K562 (cell line): Measurements from ENCODE around the gene FRMPD3. TPM values are rescaled to one million over a fixed set of nuclear protein-coding genes. Genes with fewer than 3 reads are reported as not detected.

Experiments used
- ATAC-seq: fragments of 200-7000 bp; cut with Tn5 transposase; 3 replicates; pipeline ENCODE4 v1.9.1; 2020; ENCODE audit warnings: moderate library complexity
- BruUV-seq: library from RNA; stranded (reverse); fragments of 400-500 nt; replicated peaks from 2 replicates; lab custom pipeline; 2021; lab: Mats Ljungman, UMichigan
- CTCF ChIA-PET: fragments of 300-600 bp; formaldehyde crosslinking; extraction: SDS; loops from one replicate; lab custom pipeline; 2021; ENCODE audit warnings: low intra/inter-chr PET ratio; lab: Yijun Ruan, JAX
- POLR2A ChIA-PET: fragments of 300-600, 350-650 bp; sonication (Branson Sonifier 250); formaldehyde crosslinking; extraction: SDS; loops from one replicate; lab custom pipeline; 2021; ENCODE audit warnings: antibody characterized with exemption, inconsistent platforms; lab: Yijun Ruan, JAX
- DNase-seq, 4 experiments: peaks; one replicate each; pipeline versions ENCODE4 v3.0.0 to v3.0.0-alpha.2; 2011 to 2018; ENCODE audit warnings: low spot score in 3 of 4, mixed read lengths in 3 of 4; ENCODE audit errors: extremely low read depth in 1 of 4
- FAIRE-seq: peaks from 2 replicates; lab custom pipeline; 2011; peaks lifted over from hg19 to GRCh38; lab: Jason Lieb, UNC
- H2AFZ ChIP-seq: 2 replicates; pipeline ENCODE4 v1.6.0; 2011; ENCODE audit warnings: low read depth, low read length, control low read depth, inconsistent platforms
- H3K27ac ChIP-seq: fragments of 200-600 bp; 3 replicates; pipeline ENCODE4 v1.8.0; 2011; ENCODE audit warnings: low read depth, mild to moderate bottlenecking, control low read depth, inconsistent platforms, low read length, moderate library complexity, mixed read lengths; ENCODE audit errors: extremely low read depth
- H3K27me3 ChIP-seq, 2 experiments: fragments of 300-600 bp in 1 of 2; 2 replicates in 1 of 2; 3 replicates in 1 of 2; pipeline versions ENCODE4 v1.6.0 to v1.8.0; 2011; ENCODE audit warnings: inconsistent platforms in 2 of 2, low read length in 2 of 2, mild to moderate bottlenecking in 1 of 2, mixed read lengths in 1 of 2, moderate library complexity in 1 of 2; ENCODE audit not compliant: control insufficient read depth in 2 of 2, insufficient read depth in 2 of 2
- H3K36me3 ChIP-seq: fragments of 300-600 bp; 3 replicates; pipeline ENCODE4 v1.8.0; 2011; ENCODE audit warnings: mild to moderate bottlenecking, low read length, inconsistent platforms; ENCODE audit not compliant: control insufficient read depth, insufficient read depth
- H3K4me1 ChIP-seq, 2 experiments: fragments of 200-600 bp in 1 of 2; replicated peaks in 1 of 2; 2 replicates in 1 of 2; 3 replicates in 1 of 2; pipeline versions ENCODE4 v1.5.1 to v1.8.0; 2011; ENCODE audit warnings: inconsistent platforms in 2 of 2, low read length in 2 of 2, mild to moderate bottlenecking in 1 of 2, mixed read lengths in 1 of 2, moderate library complexity in 1 of 2; ENCODE audit not compliant: control insufficient read depth in 2 of 2, insufficient read depth in 2 of 2
- H3K4me2 ChIP-seq: 2 replicates; pipeline ENCODE4 v1.6.1; 2011; ENCODE audit warnings: low read length, control low read depth, inconsistent platforms, mixed read lengths; ENCODE audit not compliant: insufficient read depth
- H3K4me3 ChIP-seq: fragments of 200-600 bp; sonication (generic), shearing (Covaris generic); 2 replicates; pipeline ENCODE4 v1.5.1; 2016; ENCODE audit warnings: control low read depth, inconsistent platforms
- H3K79me2 ChIP-seq: fragments of 200-600 bp; 3 replicates; pipeline ENCODE4 v1.8.0; 2011; ENCODE audit warnings: low read length, inconsistent platforms; ENCODE audit not compliant: control insufficient read depth, insufficient read depth
- H3K9ac ChIP-seq, 2 experiments: 2 replicates each; pipeline versions ENCODE4 v1.6.0 to v1.6.1; 2011; ENCODE audit warnings: low read depth in 2 of 2, low read length in 2 of 2, control low read depth in 1 of 2, inconsistent platforms in 1 of 2, mild to moderate bottlenecking in 1 of 2, mixed read lengths in 1 of 2; ENCODE audit not compliant: insufficient read depth in 1 of 2
- H3K9me1 ChIP-seq: one replicate; pipeline ENCODE4 v1.6.0; 2011; ENCODE audit warnings: inconsistent platforms, mild to moderate bottlenecking, low read length, moderate library complexity; ENCODE audit not compliant: control insufficient read depth, insufficient read depth
- H3K9me3 ChIP-seq: replicated peaks from 2 replicates; pipeline ENCODE4 v1.5.1; 2011; ENCODE audit warnings: low read depth, low read length, inconsistent platforms; ENCODE audit not compliant: control insufficient read depth, insufficient read depth
- H4K20me1 ChIP-seq: replicated peaks from 2 replicates; pipeline ENCODE4 v1.6.1; 2011; ENCODE audit warnings: low read length, inconsistent platforms, mixed read lengths; ENCODE audit not compliant: control insufficient read depth, insufficient read depth
- CREB1 ChIP-seq, 2 experiments: sonication (generic) in 1 of 2; formaldehyde crosslinking in 1 of 2; IDR thresholded peaks; 2 replicates each; pipeline versions ENCODE4 v1.6.1 to v1.8.0; 2012 to 2022; ENCODE audit warnings: inconsistent platforms in 1 of 2, mild to moderate bottlenecking in 1 of 2, missing genetic modification reagents in 1 of 2, moderate library complexity in 1 of 2
- CREB3 ChIP-seq: fragments of 450-650 bp; conservative IDR thresholded peaks from 2 replicates; pipeline ENCODE4 v1.6.1; 2016; ENCODE audit warnings: missing genetic modification characterization, low read depth, mild to moderate bottlenecking, missing compliant biosample characterization, moderate library complexity
- FOXK2 ChIP-seq, 2 experiments: fragments of 450-650 bp; IDR thresholded peaks in 1 of 2; conservative IDR thresholded peaks in 1 of 2; 2 replicates each; pipeline ENCODE4 v1.6.1; 2016; ENCODE audit warnings: low read depth in 2 of 2, mild to moderate bottlenecking in 1 of 2
- GABPA ChIP-seq: fragments of 200-800 bp; sonication (Bioruptor generic); conservative IDR thresholded peaks from 2 replicates; pipeline ENCODE4 v1.6.1; 2016; ENCODE audit warnings: low read depth, missing genetic modification characterization, missing compliant biosample characterization
- HDGF ChIP-seq: fragments of 450-650 bp; IDR thresholded peaks from 2 replicates; pipeline ENCODE4 v1.6.1; 2016
- MYBL2 ChIP-seq, 2 experiments: fragments of 450-650 bp in 1 of 2; sonication (generic) in 1 of 2; formaldehyde crosslinking in 1 of 2; IDR thresholded peaks; 2 replicates each; pipeline versions ENCODE4 v1.6.1 to v1.8.1; 2017 to 2022; ENCODE audit warnings: borderline replicate concordance in 1 of 2, inconsistent platforms in 1 of 2, low read depth in 1 of 2, mild to moderate bottlenecking in 1 of 2, missing genetic modification reagents in 1 of 2, moderate library complexity in 1 of 2
- SMC3 ChIP-seq: conservative IDR thresholded peaks from 2 replicates; pipeline ENCODE4 v1.6.1; 2011; ENCODE audit warnings: low read depth, low read length, improper control_type of control experiment; ENCODE audit not compliant: insufficient read depth
- TBP ChIP-seq: optimal IDR thresholded peaks from 2 replicates; pipeline ENCODE3; 2011; ENCODE audit warnings: low read depth, low read length, improper control_type of control experiment
- ZEB2 ChIP-seq: fragments of 450-650 bp; IDR thresholded peaks from 2 replicates; pipeline ENCODE4 v1.6.1; 2016
- ZNF407 ChIP-seq: fragments of 450-650 bp; IDR thresholded peaks from 2 replicates; pipeline ENCODE4 v1.6.1; 2016; ENCODE audit warnings: low read depth
- ZNF764 ChIP-seq: fragments of 250-450 bp; sonication (Bioruptor Pico); IDR thresholded peaks from 2 replicates; pipeline ENCODE4 v1.4.0; 2020; ENCODE audit warnings: low read depth, mild to moderate bottlenecking, moderate library complexity
- WGBS: fragments of 100-300 bp; shearing (Covaris generic); methylation state at CpG from one replicate; pipeline ENCODE4 v1.1.6; 2016; ENCODE audit warnings: low coverage, mixed read lengths; ENCODE audit not compliant: insufficient coverage; ENCODE audit errors: missing lambda C conversion rate; 5-methylcytosine and 5-hydroxymethylcytosine counted together
- in situ Hi-C: fragments of 300-500 bp; cut with MboI; formaldehyde crosslinking; loops from 4 replicates; pipeline ENCODE4 v1.15.0; 2018; ENCODE audit warnings: inconsistent platforms, mixed read lengths
- intact Hi-C: fragments of 100-400 bp; cut with micrococcal nuclease; formaldehyde crosslinking; loops from 2 replicates; pipeline ENCODE4 v1.14.2; 2022
- polyA plus RNA-seq, 8 experiments: library from polyadenylated mRNA; depleted of rRNA in 4 of 8; stranded (reverse) in 5 of 8; unstranded in 3 of 8; fragments of >200 nt; fragmentation: Nextera tagmentation in 2 of 8; fragmentation: Illumina TruSeq in 1 of 8; extraction: Ambion mirVana in 2 of 8; extraction: Trizol in 1 of 8; gene quantifications; 2 replicates each; pipeline versions ENCODE4 v1.2.1 to v1.2.3, GENCODE V29; 2011 to 2014; ENCODE audit warnings: inconsistent platforms in 1 of 8, missing spikeins in 1 of 8
- total RNA-seq, 7 experiments: library from RNA; depleted of rRNA in 6 of 7; stranded (reverse); fragments of >200 nt in 6 of 7; fragmentation: Illumina TruSeq in 2 of 7; extraction: Trizol in 2 of 7; gene quantifications; 2 replicates each; pipeline versions ENCODE4 v1.2.1 to v1.2.3, GENCODE V29; 2011 to 2021; ENCODE audit warnings: low replicate concordance in 1 of 7
- TF ChIP-seq, protein P1 (sequence below): fragments of 450-650 bp; conservative IDR thresholded peaks from 2 replicates; pipeline ENCODE4 v1.6.1; 2016; ENCODE audit warnings: missing genetic modification characterization, low read depth, mild to moderate bottlenecking, control low read depth, missing compliant biosample characterization

Gene FRMPD3
- total and polyA plus RNA-seq, 9 of the 15 experiments (the other 6 are each of a cell fraction or from before 2014, with no cell fraction given) = not detected

- ChIA-PET CTCF (no interaction called here), POLR2A (no interaction called here)
- Histone ChIP-seq H3K27ac (no peak overlapping the region), H3K9me1 (no peaks in the 10 kb centered on the region), H3K36me3 (no peaks in the 10 kb centered on the region), H3K4me1 (peaks cover 0 to 7% of the 10 kb centered on the region in 2 experiments; a peak in 2 of 5 replicates), H3K79me2 (no peaks in the 10 kb centered on the region), H3K4me2 (no peak overlapping the region), H4K20me1 (no peaks in the 10 kb centered on the region), H3K9ac (no peak overlapping the region; a peak in 1 of 4 replicates), H2AFZ (no peak overlapping the region), H3K9me3 (no peaks in the 10 kb centered on the region), H3K27me3 (peaks cover 2 to 15% of the 10 kb centered on the region in 2 experiments; a peak in 3 of 5 replicates), H3K4me3 (no peak overlapping the region)
- DNase-seq (no peak), ATAC-seq (no peak), FAIRE-seq (no peak)
- WGBS = 10% methylated on average over 3 of the region's 3 CpGs
- BruUV-seq = no TSS peak
- in situ Hi-C loops = no loop called here
- intact Hi-C loops = no loop called here
- TF ChIP-seq CREB1 (IDR thresholded peaks at IDR 0.05) = no peak
- TF ChIP-seq CREB1 (CRISPR knock-in tag; IDR thresholded peaks at IDR 0.05) = no peak
- TF ChIP-seq, protein P1, sequence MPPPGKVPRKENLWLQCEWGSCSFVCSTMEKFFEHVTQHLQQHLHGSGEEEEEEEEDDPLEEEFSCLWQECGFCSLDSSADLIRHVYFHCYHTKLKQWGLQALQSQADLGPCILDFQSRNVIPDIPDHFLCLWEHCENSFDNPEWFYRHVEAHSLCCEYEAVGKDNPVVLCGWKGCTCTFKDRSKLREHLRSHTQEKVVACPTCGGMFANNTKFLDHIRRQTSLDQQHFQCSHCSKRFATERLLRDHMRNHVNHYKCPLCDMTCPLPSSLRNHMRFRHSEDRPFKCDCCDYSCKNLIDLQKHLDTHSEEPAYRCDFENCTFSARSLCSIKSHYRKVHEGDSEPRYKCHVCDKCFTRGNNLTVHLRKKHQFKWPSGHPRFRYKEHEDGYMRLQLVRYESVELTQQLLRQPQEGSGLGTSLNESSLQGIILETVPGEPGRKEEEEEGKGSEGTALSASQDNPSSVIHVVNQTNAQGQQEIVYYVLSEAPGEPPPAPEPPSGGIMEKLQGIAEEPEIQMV (tag) = no peak
- TF ChIP-seq SMC3 = no peak
- no peak for TF ChIP-seq MYBL2 (IDR thresholded peaks at IDR 0.05; ENCODE audit: low read depth)
- no peak for TF ChIP-seq MYBL2 (CRISPR knock-in tag; IDR thresholded peaks at IDR 0.05; ENCODE audit: borderline replicate concordance)
- TF ChIP-seq ZNF764 = no peak
- TF ChIP-seq ZEB2 = no peak
- TF ChIP-seq HDGF = no peak
- no peak for TF ChIP-seq CREB3 (tag)
- no peak for TF ChIP-seq TBP
- no peak for TF ChIP-seq FOXK2 (conservative IDR thresholded peaks at IDR 0.05 in 1 of 2, IDR thresholded peaks at IDR 0.05 in 1 of 2; ENCODE audit: low read depth in 2 of 2)
- TF ChIP-seq ZNF407 = no peak
- no peak for TF ChIP-seq GABPA (tag)
Measured at GRCh38 chrX:107445146-107445545, 4.3 kb upstream of the FRMPD3 start.
